HG03060 (cell line): ENCODE results near the gene MYO7B.
A peak's percentile ranks its signal among the peaks of the same experiment; 100 is the strongest.

Experiments
- ATAC-seq: cut with Tn5 transposase; IDR thresholded peaks from one replicate; pipeline ENCODE4 v1.9.1; 2021; ENCODE audit warnings: low read depth, moderate number of reproducible peaks; ENCODE audit not compliant: unreplicated experiment

MYO7B gene

GRCh38 chr2:127551221-127551930 lies 15.9 kb downstream of the MYO7B start:
- ATAC-seq, result no peak

GRCh38 chr2:127552336-127552735 lies 16.9 kb downstream of the MYO7B start:
- no peak for ATAC-seq

DNA sequence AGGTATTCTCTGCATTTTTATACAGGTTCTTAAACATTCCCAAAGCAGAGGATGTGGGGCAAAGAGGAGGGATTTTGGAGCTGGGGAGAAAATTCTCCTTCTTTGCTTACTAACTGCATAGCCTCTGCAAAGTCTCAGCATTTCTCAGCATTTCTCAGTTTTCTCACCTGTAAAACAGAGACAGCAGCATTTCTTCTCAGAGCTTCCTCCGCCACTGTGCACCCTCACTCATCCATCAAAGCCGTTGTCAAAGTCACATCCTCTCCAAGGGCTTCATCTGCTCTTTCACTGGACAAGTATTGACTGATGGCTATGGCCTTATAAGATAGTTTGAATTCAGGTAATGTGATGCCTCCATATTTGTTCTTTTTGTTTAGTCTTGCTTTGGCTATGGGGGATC lies 17.4 kb downstream of the MYO7B start:
- no peak for ATAC-seq

GRCh38 chr2:127558911-127559310 lies 23.4 kb downstream of the MYO7B start:
- no peak for ATAC-seq

DNA sequence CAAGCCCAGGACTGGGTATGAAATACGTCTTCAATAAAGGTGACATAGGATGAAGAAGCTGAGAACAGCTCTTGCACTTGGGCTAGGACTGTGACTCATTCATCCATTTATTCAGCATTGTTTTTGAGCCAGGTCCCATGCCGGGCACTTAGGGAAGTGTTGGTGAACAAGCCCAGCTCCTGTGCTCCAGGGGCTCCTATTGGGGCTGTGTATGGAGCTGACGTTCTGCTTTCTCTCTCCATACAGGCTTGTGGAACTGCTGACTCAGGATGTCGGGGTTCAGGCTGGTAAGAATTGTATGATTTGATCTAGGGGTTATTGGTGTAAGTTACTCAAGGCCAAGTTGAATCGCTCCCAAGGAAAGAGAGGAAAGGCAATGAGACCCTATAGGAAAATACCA lies 24.0 kb downstream of the MYO7B start:
- no peak for ATAC-seq

DNA sequence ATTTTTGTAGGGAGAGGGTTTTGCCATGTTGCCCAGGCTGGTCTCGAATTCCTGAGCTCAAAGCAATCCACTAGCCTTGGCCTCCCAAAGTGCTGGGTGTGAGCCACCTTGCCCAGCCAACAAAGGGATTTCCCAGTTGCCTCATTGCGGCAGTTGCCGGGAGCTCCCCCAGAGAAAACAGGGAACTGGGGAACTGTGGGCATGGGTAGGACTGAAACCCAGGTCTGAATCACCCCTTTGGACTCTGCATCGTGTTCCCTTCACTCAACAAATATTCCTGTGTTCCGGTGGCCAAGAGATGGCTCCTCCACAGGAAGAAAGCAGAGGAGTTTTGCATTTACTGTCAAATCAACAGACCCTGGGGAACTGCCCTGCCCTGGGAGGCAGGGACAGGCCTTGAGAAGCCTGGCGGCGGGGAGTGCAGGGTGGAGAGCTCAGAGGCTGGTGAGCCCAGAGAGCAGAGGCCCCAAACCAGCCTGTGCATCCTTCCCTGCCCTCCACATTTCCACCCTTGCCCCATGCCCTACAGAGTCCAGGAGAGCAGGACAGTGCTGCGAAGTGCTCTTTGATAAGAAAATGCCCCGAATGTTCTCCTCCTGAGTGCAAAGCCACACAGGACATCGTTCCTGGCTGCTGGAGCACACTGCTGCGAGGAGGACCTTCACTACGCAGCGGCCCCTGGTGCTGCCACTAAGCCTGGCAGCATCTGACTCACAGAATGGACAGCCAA lies 24.9 kb downstream of the MYO7B start:
- no peak for ATAC-seq

GRCh38 chr2:127560931-127561280 lies 25.4 kb downstream of the MYO7B start:
- no peak for ATAC-seq

GRCh38 chr2:127561371-127561770 lies 25.9 kb downstream of the MYO7B start:
- ATAC-seq, result no peak

GRCh38 chr2:127562936-127563335 lies 27.5 kb downstream of the MYO7B start:
- ATAC-seq, result no peak

DNA sequence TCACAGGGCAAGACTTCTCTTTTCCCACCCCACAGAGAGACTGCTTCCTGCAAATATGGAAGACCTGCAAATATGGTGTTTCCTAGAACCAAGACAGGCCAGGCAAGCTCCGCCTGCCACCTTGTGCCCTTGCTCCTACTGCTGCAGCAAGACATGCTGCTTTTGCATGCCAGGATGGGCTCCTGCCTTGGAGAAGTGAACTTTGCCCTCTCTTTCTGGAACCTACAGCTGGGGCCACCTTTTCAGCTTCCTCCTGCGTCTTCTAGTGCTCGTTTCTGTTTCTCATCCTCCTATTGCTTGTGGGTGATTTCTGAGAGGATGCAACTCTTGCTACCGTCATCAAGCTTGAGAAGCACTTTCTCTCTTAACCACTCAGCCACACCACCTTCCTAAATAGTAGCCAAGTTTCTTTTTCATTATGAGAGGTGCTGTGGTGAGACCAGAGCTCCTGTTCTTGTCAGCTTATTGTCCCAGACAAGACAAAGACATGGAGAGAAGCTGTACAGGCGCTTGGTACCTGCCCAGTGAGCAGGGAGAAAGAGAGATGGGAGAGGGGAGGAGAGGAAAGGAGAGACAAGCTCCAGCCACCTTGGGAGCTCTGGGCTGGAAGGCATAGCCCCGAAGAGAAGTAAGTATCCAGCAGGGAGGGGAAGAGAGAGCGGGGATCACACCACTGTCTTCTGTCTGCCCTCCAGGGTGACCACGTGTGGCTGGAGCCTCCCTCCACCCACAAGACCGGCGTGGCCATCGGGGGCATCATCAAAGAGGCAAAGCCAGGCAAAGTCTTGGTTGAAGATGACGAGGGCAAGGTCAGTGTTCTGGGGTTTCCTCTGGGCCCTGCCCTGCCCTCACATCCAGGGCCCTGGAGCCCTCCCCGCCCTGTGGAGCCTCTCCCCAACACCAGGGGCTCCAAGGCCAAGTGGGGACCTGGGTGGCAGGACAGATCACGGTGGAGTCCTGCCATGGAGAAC lies 28.3 kb downstream of the MYO7B start:
- peak; percentile 95 for ATAC-seq

DNA sequence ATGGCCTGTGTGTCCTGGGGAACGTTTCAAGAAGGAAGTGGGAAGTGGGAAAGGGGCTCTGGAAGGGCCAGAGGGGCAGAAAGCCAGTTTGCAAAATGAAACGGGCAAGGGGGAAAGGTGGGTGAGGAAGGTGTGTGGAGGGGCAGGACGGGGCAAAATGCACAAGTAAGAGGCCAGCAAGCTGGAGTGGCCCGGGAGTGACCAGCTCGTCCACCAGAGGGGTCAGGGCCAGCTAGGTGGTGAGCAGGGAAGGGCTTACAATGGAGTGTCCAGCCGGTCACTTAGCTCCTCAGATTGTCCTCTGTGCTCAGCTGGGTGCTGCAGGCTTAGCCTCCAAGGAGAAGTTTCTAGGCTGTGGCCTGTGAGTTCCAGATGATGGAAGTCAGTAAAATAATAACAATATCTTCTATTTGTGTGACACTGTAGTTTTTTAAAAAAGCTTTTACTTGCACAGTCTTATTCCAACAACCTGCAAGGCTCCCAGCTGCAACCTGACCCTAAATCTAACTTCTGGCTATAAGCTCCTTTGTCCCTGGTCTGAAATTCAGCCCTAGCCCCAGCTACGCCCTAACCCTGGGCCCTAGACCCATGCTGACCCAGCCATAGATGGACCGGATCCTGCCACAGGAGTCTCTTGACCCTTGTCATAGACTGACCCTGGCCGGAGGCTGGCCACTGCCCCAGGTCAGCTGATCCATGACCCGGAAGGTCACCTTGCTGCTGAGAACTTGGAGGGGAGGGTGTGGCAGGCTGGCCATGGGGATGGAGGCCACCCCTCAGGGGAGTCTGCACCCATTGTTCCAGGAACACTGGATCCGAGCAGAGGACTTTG lies 29.2 kb downstream of the MYO7B start:
- no peak for ATAC-seq

DNA sequence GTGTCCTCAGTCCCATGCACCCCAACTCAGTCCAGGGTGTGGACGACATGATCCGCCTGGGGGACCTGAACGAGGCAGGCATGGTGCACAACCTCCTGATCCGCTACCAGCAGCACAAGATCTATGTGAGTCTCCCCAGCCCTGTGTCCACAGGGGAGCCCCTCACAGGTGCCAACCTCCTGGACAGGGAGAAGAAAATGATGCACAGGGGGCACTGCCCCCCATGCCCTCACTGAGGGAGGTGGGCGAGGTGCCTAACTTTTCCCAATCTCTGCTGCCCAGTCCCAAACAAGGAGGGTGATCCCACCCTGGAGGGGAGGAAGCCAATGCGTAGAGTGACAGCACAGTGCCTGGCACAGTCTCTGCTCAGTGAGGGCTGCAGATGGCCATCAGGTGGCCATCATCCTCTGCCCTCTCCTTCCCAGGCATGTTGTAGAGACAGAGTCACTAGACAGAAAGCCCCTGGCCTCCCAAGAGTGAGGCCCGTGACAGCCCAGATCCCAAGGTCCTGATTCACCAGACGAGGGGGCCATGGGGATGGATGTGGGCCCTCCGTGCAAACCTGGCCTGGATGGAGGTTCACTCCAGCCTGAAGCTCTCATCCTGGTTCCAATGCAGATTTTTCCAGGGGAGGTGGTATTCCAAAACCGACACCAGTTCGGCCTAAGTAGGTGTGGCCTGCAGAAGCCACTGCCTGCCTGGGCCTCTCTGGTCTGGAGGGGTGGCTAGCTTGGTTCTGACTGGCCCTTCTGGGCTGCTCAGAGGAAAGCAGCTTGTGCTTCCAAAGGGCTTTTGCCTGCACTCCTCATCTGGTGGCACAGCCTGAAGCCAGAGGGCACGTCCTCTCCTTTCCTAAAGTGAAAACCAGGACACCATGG lies 30.0 kb downstream of the MYO7B start:
- no peak for ATAC-seq

GRCh38 chr2:127566139-127566417 lies 30.6 kb downstream of the MYO7B start:
- ATAC-seq, result no peak

GRCh38 chr2:127566576-127566975 lies 31.1 kb downstream of the MYO7B start:
- no peak for ATAC-seq

- ATAC-seq, result no peak
These were observed 31.9 kb downstream of the MYO7B start for GRCh38 chr2:127567351-127567854.

- no peak for ATAC-seq
These were observed 32.6 kb downstream of the MYO7B start for GRCh38 chr2:127568128-127568527.

DNA sequence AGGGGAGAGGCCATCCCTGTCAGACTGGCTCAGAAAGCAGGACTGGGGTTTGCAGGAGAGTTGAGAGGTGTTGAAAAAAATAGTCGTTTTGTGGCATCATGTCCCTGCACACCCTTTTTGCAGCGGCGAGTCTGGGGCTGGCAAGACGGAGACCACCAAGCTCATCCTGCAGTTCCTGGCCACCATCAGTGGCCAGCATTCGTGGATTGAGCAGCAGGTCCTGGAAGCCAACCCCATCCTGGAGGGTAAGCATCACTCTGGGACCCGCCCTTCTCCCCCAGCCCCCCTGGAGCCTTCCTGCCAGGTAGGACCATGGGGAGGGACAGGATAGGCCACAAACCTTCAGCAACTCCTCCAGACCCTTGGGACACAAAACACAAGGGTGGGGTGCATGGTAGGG lies 34.2 kb downstream of the MYO7B start:
- ATAC-seq, result no peak

GRCh38 chr2:127570282-127571250 lies 35.1 kb downstream of the MYO7B start:
- ATAC-seq, result no peak
